ENCODE results near the gene TSPAN9.

The TSPAN9 gene

GRCh38 chr12:3187846-3188770, 110.9 kb downstream of the TSPAN9 start:
- no peak for DNase-seq (ENCODE audit: low read depth in 2 of 2)

GRCh38 chr12:3189282-3189681, 112.1 kb downstream of the TSPAN9 start:
- no peak for DNase-seq (ENCODE audit: low read depth in 2 of 2)

- no peak for DNase-seq (ENCODE audit: low read depth in 2 of 2)
Measured at GRCh38 chr12:3190101-3190500, 112.9 kb downstream of the TSPAN9 start.

DNA sequence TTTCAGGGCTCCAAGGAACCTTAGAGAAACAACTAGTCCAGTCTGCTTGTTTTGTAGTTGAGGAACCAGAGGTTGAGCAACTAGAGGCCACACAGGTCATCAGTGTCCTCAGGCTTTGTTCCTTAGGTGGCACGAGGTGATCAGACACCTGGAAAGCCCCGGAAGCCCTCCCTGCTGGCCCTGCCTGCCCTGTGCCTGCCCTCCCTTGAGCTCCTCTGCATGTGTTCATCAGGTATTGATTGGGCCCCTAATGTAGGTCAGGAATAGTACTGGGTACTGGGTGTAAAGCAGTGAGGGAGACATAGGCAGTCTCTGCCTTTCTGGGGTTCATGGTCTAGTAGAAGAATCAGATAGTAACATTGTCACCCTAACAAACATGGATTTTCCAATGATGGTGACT, 114.3 kb downstream of the TSPAN9 start:
- no peak for DNase-seq (ENCODE audit: low read depth in 2 of 2)

- no peak for DNase-seq (ENCODE audit: low read depth in 2 of 2)
Measured at GRCh38 chr12:3192221-3192620, 115.0 kb downstream of the TSPAN9 start.

DNA sequence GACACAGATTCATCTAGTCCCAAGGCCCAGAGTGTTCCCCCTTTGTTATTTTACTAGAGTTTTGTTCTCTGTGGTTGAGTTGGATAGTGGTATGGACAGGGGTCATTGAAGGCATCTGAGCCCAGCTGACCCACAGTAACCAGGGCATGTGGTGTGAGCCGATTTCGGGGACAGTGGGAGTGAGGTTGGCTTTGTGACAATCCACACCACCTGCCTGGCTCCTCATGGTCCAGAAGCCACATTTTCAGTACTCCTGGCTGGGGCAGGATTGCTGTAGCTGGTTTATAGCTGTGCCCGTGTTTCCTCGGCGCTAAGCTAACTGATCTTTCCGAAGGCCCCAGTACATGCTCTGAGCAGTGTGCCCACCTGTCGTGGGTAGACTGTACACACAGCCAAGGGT, 116.0 kb downstream of the TSPAN9 start:
- DNase-seq (ENCODE audit: low read depth in 2 of 2): no peak

DNA sequence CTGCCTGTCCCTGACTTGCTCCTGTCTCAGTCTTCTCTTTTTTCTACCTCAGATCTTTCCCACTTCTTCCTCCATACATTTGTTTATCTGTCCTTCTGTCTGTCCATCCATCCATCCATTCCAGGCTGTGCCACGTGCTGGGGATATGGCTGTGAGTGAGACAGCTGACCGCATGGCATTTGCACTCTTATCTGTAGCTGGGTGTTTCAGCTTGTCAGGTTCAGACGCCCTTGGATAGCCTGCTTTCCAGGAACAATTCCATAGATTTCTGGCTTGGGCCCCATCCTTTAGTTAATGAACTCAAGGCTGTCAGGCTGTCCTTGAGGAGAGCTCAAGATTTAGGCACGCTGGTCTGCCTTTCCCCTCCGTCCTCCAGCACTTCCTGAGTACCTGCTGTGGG, 116.6 kb downstream of the TSPAN9 start:
- no peak for DNase-seq (ENCODE audit: low read depth in 2 of 2)

- no peak for DNase-seq (ENCODE audit: low read depth in 2 of 2)
Measured at GRCh38 chr12:3195337-3195736, 118.2 kb downstream of the TSPAN9 start.

DNA sequence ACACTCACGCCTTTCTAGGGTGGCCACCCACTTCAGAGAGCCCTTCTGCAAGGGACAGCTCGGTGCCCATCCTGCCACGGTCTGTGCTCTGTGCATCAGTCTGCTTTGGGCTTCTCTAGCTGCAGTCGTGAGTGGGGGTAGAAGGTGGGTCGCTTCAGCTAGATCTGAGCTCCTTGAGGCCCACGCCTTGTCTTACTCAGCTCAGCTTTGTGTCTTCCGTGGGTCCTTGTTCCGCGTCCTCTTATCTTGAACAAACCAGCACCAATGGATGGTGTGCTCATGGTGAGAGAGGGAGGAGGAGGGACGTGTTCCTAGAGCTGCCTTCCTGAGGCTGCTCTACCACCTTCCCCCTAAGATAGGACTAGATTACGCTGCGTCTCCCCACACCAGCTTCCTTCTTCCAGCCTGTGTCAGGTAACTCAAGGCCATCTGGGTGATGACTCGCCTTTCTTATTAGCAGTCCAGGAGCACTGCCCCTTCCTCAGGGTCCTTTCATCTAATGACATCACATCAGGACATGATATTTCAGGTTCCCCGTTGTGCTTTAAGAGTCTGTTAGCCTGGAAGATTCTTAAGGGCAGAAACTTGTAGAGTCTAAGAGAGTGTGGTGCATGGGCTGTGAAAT, 118.8 kb downstream of the TSPAN9 start:
- no peak for DNase-seq (ENCODE audit: low read depth in 2 of 2)

- no peak for DNase-seq (ENCODE audit: low read depth in 2 of 2)
Measured at GRCh38 chr12:3196488-3196887, 119.3 kb downstream of the TSPAN9 start.

DNA sequence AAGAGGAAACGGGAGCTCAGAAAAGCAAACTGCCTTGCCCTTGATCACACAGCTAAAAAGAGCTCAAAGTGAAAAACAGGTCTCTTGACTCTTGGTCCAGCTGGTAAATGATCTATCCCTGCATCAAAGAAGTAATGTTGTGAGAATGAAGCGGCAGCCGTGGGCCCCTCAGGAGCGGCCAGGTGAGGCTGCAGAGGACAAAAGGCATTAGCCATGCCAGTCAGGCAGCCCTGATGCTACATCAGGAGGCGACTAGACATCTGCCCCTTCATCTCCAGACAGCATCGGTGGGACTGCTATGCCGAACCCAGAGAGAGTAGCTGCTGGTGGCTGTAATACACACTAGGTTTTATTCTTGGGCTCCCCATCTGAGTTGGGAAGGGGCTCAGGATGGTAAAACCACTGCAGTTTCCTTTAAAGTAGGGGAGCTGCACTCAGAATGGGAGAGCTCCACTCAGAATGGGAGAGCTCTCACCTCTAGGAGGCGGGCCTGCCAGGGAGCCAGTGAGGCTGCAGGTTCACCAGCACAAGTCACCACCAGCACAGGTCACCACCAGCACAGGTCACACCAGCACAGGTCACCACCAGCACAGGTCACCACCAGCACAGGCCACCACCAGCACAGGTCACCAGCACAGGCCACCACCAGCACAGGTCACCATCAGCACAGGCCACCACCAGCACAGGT, 120.1 kb downstream of the TSPAN9 start:
- no peak for DNase-seq (ENCODE audit: low read depth in 2 of 2)

DNA sequence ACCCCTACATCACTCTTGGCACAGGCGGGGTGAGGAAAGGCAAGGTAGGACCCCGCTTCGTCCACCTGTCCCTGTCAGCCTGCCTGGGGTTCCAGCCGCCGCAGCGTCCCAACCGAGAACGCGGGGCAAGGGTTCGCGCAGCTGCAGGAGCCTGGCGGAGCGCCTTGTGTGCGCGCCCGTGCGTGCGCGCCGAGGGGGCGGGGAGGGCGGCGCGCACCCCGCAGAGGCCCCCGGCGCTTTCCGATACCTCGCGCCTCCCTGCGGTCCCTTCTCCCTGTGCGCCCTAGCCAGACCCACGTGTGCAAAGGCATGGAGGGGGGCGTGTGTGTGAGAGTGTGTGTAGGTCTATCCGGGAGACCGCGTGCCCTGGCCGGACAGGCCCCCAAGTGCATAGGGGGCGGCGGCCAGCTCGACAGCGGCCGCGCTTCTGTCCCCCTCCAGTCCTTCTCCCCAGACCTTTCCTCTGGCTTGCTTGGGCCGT, 122.4 kb downstream of the TSPAN9 start:
- DNase-seq (ENCODE audit: low read depth in 2 of 2): no peak

DNA sequence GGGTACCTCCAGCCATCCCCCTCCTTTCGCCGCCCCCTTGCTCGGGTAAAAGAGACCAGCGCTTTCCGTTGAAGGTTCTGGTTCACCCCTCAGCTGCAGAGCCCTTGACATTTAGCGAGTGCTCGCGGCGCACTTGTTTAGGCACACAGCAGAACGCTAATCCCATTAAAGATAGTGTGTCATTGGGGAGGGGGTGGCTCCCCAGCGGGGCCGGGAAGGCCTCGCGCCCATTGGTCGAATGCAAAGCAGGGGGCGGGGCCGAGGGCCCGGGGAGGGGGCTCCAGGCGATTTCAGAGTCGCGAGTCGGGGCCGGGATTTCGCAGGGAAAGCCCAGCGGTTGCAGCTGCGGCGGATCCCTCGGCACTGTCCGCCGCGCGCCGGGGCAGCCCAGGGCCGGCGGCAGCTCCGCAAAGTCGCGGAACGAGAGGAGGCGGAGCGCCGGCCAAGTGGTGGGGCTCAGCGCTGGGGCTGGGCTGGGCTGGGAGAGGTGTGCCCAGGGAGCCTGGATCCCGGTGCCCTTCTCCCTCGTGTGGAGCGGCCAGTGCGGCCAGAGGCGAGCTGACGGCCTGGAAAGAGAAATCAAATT, 122.9 kb downstream of the TSPAN9 start:
- DNase-seq (ENCODE audit: low read depth in 2 of 2): no peak

- DNase-seq (ENCODE audit: low read depth in 2 of 2): no peak
Measured at GRCh38 chr12:3200814-3201233, 123.6 kb downstream of the TSPAN9 start.

DNA sequence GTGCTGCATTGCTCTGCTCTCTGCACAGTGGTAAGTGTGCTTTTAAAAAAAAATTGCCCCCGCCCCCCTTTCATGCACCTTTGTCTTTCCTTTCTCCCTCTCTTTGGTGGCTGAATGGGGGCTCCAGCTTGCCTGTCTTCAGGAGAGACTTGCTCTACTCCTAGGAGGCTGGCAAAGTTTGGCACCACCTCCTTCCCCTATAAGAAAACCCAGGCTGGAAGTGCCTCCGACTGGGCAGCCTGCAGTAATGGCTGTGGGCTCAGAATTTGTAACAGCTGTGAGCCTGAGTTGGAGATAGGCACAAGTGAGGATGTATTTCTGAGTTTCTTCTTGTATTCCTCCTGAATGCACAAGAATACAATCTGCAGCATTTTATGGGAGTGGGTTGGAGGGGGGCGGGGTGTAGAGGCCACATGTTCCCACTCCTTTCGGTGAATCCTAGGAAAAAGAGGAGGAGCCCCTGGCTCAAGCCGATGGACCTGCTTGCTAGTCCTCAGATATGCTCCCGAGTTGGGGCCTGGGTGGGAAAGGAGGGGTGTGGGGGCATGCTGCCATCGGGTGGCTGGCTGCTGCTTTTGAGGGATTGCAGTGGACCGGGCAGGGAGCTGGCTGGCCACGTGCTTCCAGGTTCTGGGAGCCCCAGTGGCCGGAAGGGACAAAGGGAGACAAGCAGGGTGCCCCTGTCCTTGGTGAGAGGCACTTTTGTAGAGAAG, 124.3 kb downstream of the TSPAN9 start:
- DNase-seq (ENCODE audit: low read depth in 2 of 2): no peak

- no peak for DNase-seq (ENCODE audit: low read depth in 2 of 2)
Measured at GRCh38 chr12:3202096-3202495, 124.9 kb downstream of the TSPAN9 start.

GRCh38 chr12:3202734-3203446, 125.7 kb downstream of the TSPAN9 start:
- DNase-seq (ENCODE audit: low read depth in 2 of 2): peak; percentile 46 to 77

DNA sequence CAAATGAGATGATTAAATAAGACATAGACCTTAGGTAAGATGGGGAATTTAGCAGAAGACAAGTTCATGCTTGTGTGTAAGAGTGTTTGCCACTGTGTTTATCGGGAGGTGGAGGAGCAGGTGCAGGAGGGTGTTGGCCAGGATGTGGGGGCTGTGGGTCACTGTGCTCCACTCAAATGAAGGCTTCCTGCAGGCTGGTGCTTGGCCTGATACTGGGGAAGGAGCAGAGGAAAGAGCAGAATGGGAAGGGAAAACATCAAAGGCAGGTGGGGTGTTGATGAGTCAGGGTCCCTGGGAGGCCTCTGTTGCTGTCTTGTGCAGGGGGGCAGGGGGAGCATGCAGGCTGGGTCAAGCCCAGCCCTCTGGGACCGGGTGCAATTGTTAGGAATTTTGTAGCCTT, 126.5 kb downstream of the TSPAN9 start:
- DNase-seq (ENCODE audit: low read depth in 2 of 2): no peak

GRCh38 chr12:3204143-3204542, 127.0 kb downstream of the TSPAN9 start:
- no peak for DNase-seq (ENCODE audit: low read depth in 2 of 2)

GRCh38 chr12:3204730-3205531, 127.8 kb downstream of the TSPAN9 start:
- no peak for DNase-seq (ENCODE audit: low read depth in 2 of 2)

Data from stimulated activated CD4-positive, alpha-beta T cell treated with anti-CD3 and anti-CD28 coated beads, Interleukin-4, amount 100 ng/mL, for 48 hours (primary cell).